ENCODE data around the gene SEMA3B. TPM values are rescaled to one million over a fixed set of nuclear protein-coding genes. Genes with fewer than 3 reads are reported as not detected.
A peak's percentile ranks its signal among the peaks of the same experiment; 100 is the strongest.

The SEMA3B gene
- total RNA-seq, 2 experiments from 2014 or later: 0.16 to 0.70 TPM

GRCh38 chr3:50294492-50295403 is 25.8 kb downstream of the SEMA3B start:
- peaks cover 7% of the 10 kb centered on the region for H3K36me3 Mint-ChIP-seq
- ATAC-seq (no peak), DNase-seq (peak; percentile 39)
- H3K27ac Mint-ChIP-seq: no peak overlapping the region
- CTCF ChIA-PET: interaction anchor here (0.9 to 17.4 kb wide), 5 partner anchors 27 to 68 kb away, joined by 3 to 266 read pairs (median 3); partner anchors contain the start of genes HYAL2 and TUSC2
- H3K4me1 Mint-ChIP-seq: peaks cover 30% of the 10 kb centered on the region
- no peaks in the 10 kb centered on the region for H3K9me3 Mint-ChIP-seq (ENCODE audit: low read depth)
- H3K4me3 Mint-ChIP-seq: no peak overlapping the region
- H3K27me3 Mint-ChIP-seq: no peaks in the 10 kb centered on the region

GRCh38 chr3:50295553-50296431 is 26.8 kb downstream of the SEMA3B start:
- H3K9me3 Mint-ChIP-seq (ENCODE audit: low read depth): no peaks in the 10 kb centered on the region
- no peak overlapping the region for H3K4me3 Mint-ChIP-seq
- peaks cover 5% of the 10 kb centered on the region for H3K36me3 Mint-ChIP-seq
- DNase-seq: no peak
- no peak overlapping the region for H3K27ac Mint-ChIP-seq
- ATAC-seq: no peak
- H3K27me3 Mint-ChIP-seq: no peaks in the 10 kb centered on the region
- CTCF ChIA-PET: interaction anchor here (0.9 to 17.4 kb wide), 4 partner anchors 26 to 69 kb away, joined by 3 to 266 read pairs (median 4); partner anchors contain the start of genes HYAL2 and TUSC2
- H3K4me1 Mint-ChIP-seq: peaks cover 32% of the 10 kb centered on the region

DNA sequence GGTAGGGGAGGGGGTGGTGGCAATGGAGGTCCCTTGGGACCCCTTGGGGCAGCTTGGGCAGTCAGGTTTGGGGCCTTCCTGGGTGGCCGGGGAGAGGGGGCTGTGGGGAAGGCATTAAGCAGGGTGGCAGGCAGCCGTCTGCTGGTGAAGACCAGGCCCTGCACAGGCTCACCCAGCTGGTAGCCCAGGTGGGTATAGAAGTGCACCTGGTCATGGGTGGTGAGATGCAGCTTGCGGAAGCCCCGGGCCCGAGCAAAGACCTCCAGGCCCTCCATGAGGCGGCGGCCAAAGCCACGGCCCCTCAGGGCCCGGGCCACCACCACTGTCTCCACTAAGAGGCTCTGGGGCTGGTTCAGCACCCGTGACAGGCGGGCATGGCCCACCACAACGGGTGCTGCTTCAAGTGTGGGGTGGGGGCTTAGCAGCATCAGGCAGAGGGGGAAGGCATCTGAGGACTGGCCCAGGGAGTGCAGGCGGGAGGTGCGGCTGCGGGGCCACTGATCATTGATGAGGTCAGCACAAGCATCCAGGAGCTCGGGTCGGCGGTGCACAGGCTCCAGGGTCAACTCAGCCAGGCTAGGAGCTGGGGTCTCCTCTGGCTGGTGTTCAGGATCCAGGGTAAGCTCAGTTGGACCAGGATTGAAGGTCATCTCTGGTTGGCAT is 27.9 kb downstream of the SEMA3B start:
- H3K9me3 Mint-ChIP-seq (ENCODE audit: low read depth): no peaks in the 10 kb centered on the region
- CTCF ChIA-PET: interaction anchor here (1.6 to 17.4 kb wide), 2 partner anchors 25 to 63 kb away, joined by 4 to 266 read pairs; partner anchors contain the start of genes HYAL2, TMEM115 and TUSC2
- no peak overlapping the region for H3K4me3 Mint-ChIP-seq
- no peaks in the 10 kb centered on the region for H3K27me3 Mint-ChIP-seq
- H3K36me3 Mint-ChIP-seq: peaks cover 5% of the 10 kb centered on the region
- peaks cover 30% of the 10 kb centered on the region for H3K4me1 Mint-ChIP-seq
- H3K27ac Mint-ChIP-seq: peak overlapping the region; percentile 99
- peak; percentile 40 for DNase-seq
- no peak for ATAC-seq

- Mint-ChIP-seq H3K4me3 (peak overlapping the region; percentile 96), H3K27ac (peak overlapping the region; percentile 99), H3K36me3 (peaks cover 5% of the 10 kb centered on the region), H3K4me1 (peaks cover 29% of the 10 kb centered on the region), H3K9me3 (ENCODE audit: low read depth) (no peaks in the 10 kb centered on the region), H3K27me3 (no peaks in the 10 kb centered on the region)
- DNase-seq: peak; percentile 41
- ATAC-seq: no peak
- CTCF ChIA-PET: interaction anchor here (0.5 to 17.4 kb wide), 6 partner anchors 24 to 68 kb away, joined by 3 to 266 read pairs (median 4); partner anchors contain the start of genes HYAL2, TMEM115 and TUSC2
Observed at GRCh38 chr3:50297384-50297775, 28.4 kb downstream of the SEMA3B start.

DNA sequence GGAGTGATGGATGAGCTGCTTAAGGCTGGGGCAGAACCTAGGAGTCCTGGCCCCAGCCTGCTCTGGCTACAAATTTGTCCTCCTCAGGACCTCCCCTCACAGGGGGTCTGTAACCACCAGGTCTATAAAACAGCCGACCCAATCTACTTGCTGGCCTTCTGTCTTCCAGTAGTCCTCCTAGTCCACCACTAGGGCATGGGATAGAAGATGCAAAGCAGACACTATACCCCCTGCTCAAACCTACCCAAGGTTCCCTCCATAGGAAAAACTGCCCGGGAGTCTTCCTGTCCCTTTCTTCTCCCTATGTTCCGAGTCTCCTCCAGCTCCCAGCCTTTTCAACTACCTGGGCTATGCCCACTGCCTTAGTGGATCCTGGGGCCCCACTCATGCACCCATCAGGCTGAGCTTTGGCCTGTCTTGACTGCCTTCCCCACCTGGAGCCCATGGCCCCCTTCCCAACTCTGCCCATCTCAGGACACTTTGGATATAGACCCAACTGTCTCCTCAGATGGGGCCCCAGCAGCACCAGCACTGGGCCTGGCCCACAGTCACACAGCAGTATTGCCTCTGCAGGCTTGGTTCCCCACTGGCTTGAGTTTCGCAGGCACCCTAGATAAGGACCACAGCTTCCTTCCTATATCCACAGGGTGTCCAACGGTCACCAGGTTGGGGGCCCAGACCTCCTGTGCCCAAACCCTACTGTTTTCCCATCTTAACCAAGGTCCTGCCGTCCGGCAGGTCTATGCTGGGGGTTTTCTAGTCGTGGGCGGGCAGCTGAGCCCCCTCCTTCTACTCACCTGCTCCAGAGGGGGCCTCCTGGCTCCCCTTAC is 29.2 kb downstream of the SEMA3B start:
- peak; percentile 54 for DNase-seq
- Mint-ChIP-seq H3K4me1 (peaks cover 23% of the 10 kb centered on the region), H3K27me3 (no peaks in the 10 kb centered on the region), H3K4me3 (peak overlapping the region; percentile 96), H3K9me3 (ENCODE audit: low read depth) (no peaks in the 10 kb centered on the region), H3K36me3 (peaks cover 5% of the 10 kb centered on the region), H3K27ac (peak overlapping the region; percentile 99)
- ATAC-seq: no peak
- CTCF ChIA-PET: interaction anchor here (0.5 to 17.4 kb wide), 18 partner anchors 9 to 293 kb away, joined by 3 to 266 read pairs (median 4); partner anchors contain the start of genes HYAL2, RASSF1, TMEM115 and TUSC2

GRCh38 chr3:50298836-50299637 is 30.1 kb downstream of the SEMA3B start, which contains the start of the genes HYAL3 and NAA80:
Gene HYAL3 (minus strand): TSS chr3:50299405. CDS start chr3:50295602, 3,803 bp downstream.
Gene NAA80 (minus strand): TSS chr3:50299405. CDS start chr3:50297463, 1,942 bp downstream.
- Mint-ChIP-seq H3K36me3 (peaks cover 5% of the 10 kb centered on the region), H3K27me3 (no peaks in the 10 kb centered on the region), H3K27ac (peak within 1 kb of the TSS; percentile 99), H3K4me3 (peak within 1 kb of the TSS; percentile 96), H3K9me3 (ENCODE audit: low read depth) (no peaks in the 10 kb centered on the region), H3K4me1 (peaks cover 23% of the 10 kb centered on the region)
- DNase-seq (peak; percentile 100), ATAC-seq (peak; percentile 84)
- CTCF ChIA-PET: interaction anchor here (0.7 to 17.4 kb wide), 21 partner anchors 10 to 292 kb away, joined by 3 to 266 read pairs (median 4); partner anchors contain the start of genes HYAL2, RASSF1 and TUSC2

GRCh38 chr3:50299638-50299928 is 30.6 kb downstream of the SEMA3B start:
- no peak for ATAC-seq
- peak overlapping the region; percentile 99 for H3K27ac Mint-ChIP-seq
- H3K4me1 Mint-ChIP-seq: peaks cover 24% of the 10 kb centered on the region
- DNase-seq: no peak
- CTCF ChIA-PET: interaction anchor here (0.7 to 17.4 kb wide), 15 partner anchors 20 to 105 kb away, joined by 3 to 266 read pairs (median 5); partner anchors contain the start of genes HYAL2, RASSF1 and TUSC2
- H3K36me3 Mint-ChIP-seq: peaks cover 5% of the 10 kb centered on the region
- H3K27me3 Mint-ChIP-seq: no peaks in the 10 kb centered on the region
- peak overlapping the region; percentile 96 for H3K4me3 Mint-ChIP-seq
- no peaks in the 10 kb centered on the region for H3K9me3 Mint-ChIP-seq (ENCODE audit: low read depth)

GRCh38 chr3:50299929-50300680 is 31.2 kb downstream of the SEMA3B start:
- H3K4me1 Mint-ChIP-seq: peaks cover 27% of the 10 kb centered on the region
- no peaks in the 10 kb centered on the region for H3K27me3 Mint-ChIP-seq
- peaks cover 5% of the 10 kb centered on the region for H3K36me3 Mint-ChIP-seq
- ATAC-seq (no peak), DNase-seq (peak; percentile 60)
- peak overlapping the region; percentile 99 for H3K27ac Mint-ChIP-seq
- no peaks in the 10 kb centered on the region for H3K9me3 Mint-ChIP-seq (ENCODE audit: low read depth)
- CTCF ChIA-PET: interaction anchor here (0.8 to 17.4 kb wide), 14 partner anchors 21 to 105 kb away, joined by 3 to 266 read pairs (median 6); partner anchors contain the start of genes HYAL2, RASSF1 and TUSC2
- peak overlapping the region; percentile 96 for H3K4me3 Mint-ChIP-seq

DNA sequence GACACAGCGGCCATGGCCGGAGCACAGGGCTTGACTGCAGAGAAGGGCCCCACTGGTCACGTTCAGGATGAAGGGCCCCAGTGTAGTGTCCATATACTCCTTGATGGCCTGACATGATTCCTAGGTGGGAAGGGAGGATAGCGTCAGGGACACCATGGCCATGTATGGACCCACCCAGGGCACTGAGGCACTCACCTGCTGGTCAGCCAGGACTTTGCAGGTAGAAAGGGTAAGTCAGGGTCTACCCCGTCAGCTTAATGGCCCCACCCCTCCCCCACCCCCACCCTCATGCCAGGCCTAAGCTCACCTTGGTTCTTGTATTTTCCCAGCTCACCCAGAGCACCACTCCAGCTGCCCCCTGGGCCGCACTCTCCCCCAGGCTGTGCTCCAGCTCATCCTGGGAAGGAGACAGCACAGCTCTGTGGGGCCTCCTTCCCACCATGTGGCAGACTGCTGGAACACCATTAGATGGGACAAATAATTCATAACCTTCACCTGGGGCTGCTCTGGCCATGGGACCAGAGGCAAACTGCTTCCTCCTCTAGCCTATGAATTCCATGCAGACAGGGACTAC is 31.8 kb downstream of the SEMA3B start:
- peak overlapping the region; percentile 96 for H3K4me3 Mint-ChIP-seq
- H3K9me3 Mint-ChIP-seq (ENCODE audit: low read depth): no peaks in the 10 kb centered on the region
- CTCF ChIA-PET: interaction anchor here (1.8 to 17.4 kb wide), 2 partner anchors 21 to 36 kb away, joined by 12 to 266 read pairs; partner anchors contain the start of genes HYAL2 and TUSC2
- H3K27ac Mint-ChIP-seq: peak overlapping the region; percentile 99
- no peaks in the 10 kb centered on the region for H3K27me3 Mint-ChIP-seq
- no peak for ATAC-seq
- DNase-seq: peak; percentile 40
- H3K36me3 Mint-ChIP-seq: peaks cover 5% of the 10 kb centered on the region
- peaks cover 27% of the 10 kb centered on the region for H3K4me1 Mint-ChIP-seq
